Astrocyte (in vitro differentiated cells and primary cell): ENCODE measurements around the gene MVP. TPM values are rescaled to one million over a fixed set of nuclear protein-coding genes. Genes with fewer than 3 reads are reported as not detected.

Experiments
- DNase-seq: peaks from one replicate; pipeline ENCODE4 v3.0.0-alpha.2; 2010; ENCODE audit warnings: low read depth
- FAIRE-seq: peaks from 2 replicates; lab custom pipeline; 2011; peaks lifted over from hg19 to GRCh38; lab: Jason Lieb, UNC
- H2AFZ ChIP-seq: 2 replicates; pipeline ENCODE4 v1.6.0; 2012; ENCODE audit warnings: low read depth, low read length, inconsistent platforms
- H3K27ac ChIP-seq: 2 replicates; pipeline ENCODE4 v1.5.1; 2011; ENCODE audit warnings: low read depth, low read length, inconsistent platforms
- H3K27me3 ChIP-seq: 2 replicates; pipeline ENCODE4 v1.6.0; 2011; ENCODE audit warnings: low read length, inconsistent platforms; ENCODE audit not compliant: insufficient read depth
- H3K36me3 ChIP-seq: 2 replicates; pipeline ENCODE4 v1.5.1; 2011; ENCODE audit warnings: low read length, inconsistent platforms; ENCODE audit not compliant: insufficient read depth
- H3K4me1 ChIP-seq: 2 replicates; pipeline ENCODE4 v1.5.1; 2011; ENCODE audit warnings: low read length, inconsistent platforms; ENCODE audit not compliant: insufficient read depth
- H3K4me2 ChIP-seq: 2 replicates; pipeline ENCODE4 v1.6.0; 2012; ENCODE audit warnings: low read length, inconsistent platforms
- H3K4me3 ChIP-seq: 2 replicates; pipeline ENCODE4 v1.5.1; 2011; ENCODE audit warnings: low read depth, mild to moderate bottlenecking, low read length, inconsistent platforms; ENCODE audit not compliant: insufficient read depth
- H3K79me2 ChIP-seq: 2 replicates; pipeline ENCODE4 v1.6.0; 2012; ENCODE audit warnings: mild to moderate bottlenecking, low read length, inconsistent platforms; ENCODE audit not compliant: insufficient read depth
- H3K9ac ChIP-seq: 2 replicates; pipeline ENCODE4 v1.6.0; 2012; ENCODE audit warnings: mild to moderate bottlenecking, low read length, inconsistent platforms
- H3K9me3 ChIP-seq: 2 replicates; pipeline ENCODE4 v1.5.1; 2012; ENCODE audit warnings: low read depth, mild to moderate bottlenecking, low read length, inconsistent platforms; ENCODE audit not compliant: insufficient read depth
- H4K20me1 ChIP-seq: 2 replicates; pipeline ENCODE4 v1.6.0; 2012; ENCODE audit warnings: low read length, inconsistent platforms; ENCODE audit not compliant: insufficient read depth
- H3K27ac Mint-ChIP-seq: one replicate; pipeline ENCODE4 v1.8.0; 2021; ENCODE audit warnings: mild to moderate bottlenecking, mixed read lengths; ENCODE audit not compliant: unreplicated experiment
- H3K27me3 Mint-ChIP-seq: one replicate; pipeline ENCODE4 v1.8.0; 2021; ENCODE audit warnings: low read depth, mixed read lengths; ENCODE audit not compliant: unreplicated experiment
- H3K36me3 Mint-ChIP-seq: one replicate; pipeline ENCODE4 v1.8.0; 2021; ENCODE audit warnings: low read depth, mixed read lengths; ENCODE audit not compliant: unreplicated experiment
- H3K4me1 Mint-ChIP-seq: one replicate; pipeline ENCODE4 v1.8.0; 2021; ENCODE audit warnings: low read depth, mixed read lengths; ENCODE audit not compliant: unreplicated experiment
- H3K4me3 Mint-ChIP-seq: one replicate; pipeline ENCODE4 v1.8.0; 2021; ENCODE audit warnings: mild to moderate bottlenecking, moderate library complexity, mixed read lengths; ENCODE audit not compliant: unreplicated experiment
- H3K9me3 Mint-ChIP-seq: one replicate; pipeline ENCODE4 v1.8.0; 2021; ENCODE audit warnings: mild to moderate bottlenecking, mixed read lengths; ENCODE audit not compliant: unreplicated experiment
- CTCF ChIP-seq: IDR thresholded peaks from 2 replicates; pipeline ENCODE4 v1.5.1; 2011; ENCODE audit warnings: low read depth, mild to moderate bottlenecking, inconsistent platforms, low read length, moderate library complexity; ENCODE audit not compliant: insufficient read depth
- EZH2 ChIP-seq: IDR thresholded peaks from 2 replicates; pipeline ENCODE4 v1.6.1; 2012; ENCODE audit warnings: mild to moderate bottlenecking, low read length, inconsistent platforms; ENCODE audit not compliant: insufficient read depth
- total RNA-seq: library from RNA; stranded (reverse); gene quantifications from 2 replicates; pipeline ENCODE4 v1.2.1, GENCODE V29; 2021

Gene MVP
- total RNA-seq, 1 donor from 2014 or later = 38.7 TPM

GRCh38 chr16:29809031-29809747 lies 11.1 kb upstream of the MVP start:
- Mint-ChIP-seq H3K27ac (no peak overlapping the region), H3K36me3 (peaks cover 9% of the 10 kb centered on the region), H3K4me1 (peaks cover 37% of the 10 kb centered on the region), H3K9me3 (no peaks in the 10 kb centered on the region), H3K27me3 (no peaks in the 10 kb centered on the region), H3K4me3 (peak overlapping the region; percentile 91)
- DNase-seq (no peak), FAIRE-seq (no peak)
- Histone ChIP-seq H2AFZ (no peak overlapping the region), H3K4me2 (peak overlapping the region; percentile 93), H4K20me1 (peaks cover 34% of the 10 kb centered on the region), H3K27ac (no peak overlapping the region), H3K79me2 (peaks cover 36% of the 10 kb centered on the region), H3K9ac (peak overlapping the region; percentile 84), H3K4me3 (peak overlapping the region; percentile 77), H3K4me1 (peaks cover 39% of the 10 kb centered on the region), H3K36me3 (no peaks in the 10 kb centered on the region), H3K27me3 (no peaks in the 10 kb centered on the region), H3K9me3 (no peaks in the 10 kb centered on the region)
- TF ChIP-seq CTCF (no peak), EZH2 (no peak)

- peak overlapping the region; percentile 84 for H3K9ac ChIP-seq
- peaks cover 36% of the 10 kb centered on the region for H3K4me1 Mint-ChIP-seq
Measured at GRCh38 chr16:29809850-29810698, 10.2 kb upstream of the MVP start.

More at GRCh38 chr16:29809850-29810698, 10.2 kb upstream of the MVP start:
- TF ChIP-seq EZH2 (no peak), CTCF (no peak)
- Histone ChIP-seq H3K4me1 (peaks cover 34% of the 10 kb centered on the region), H3K27ac (peak overlapping the region; percentile 40), H2AFZ (no peak overlapping the region), H4K20me1 (peaks cover 34% of the 10 kb centered on the region), H3K27me3 (no peaks in the 10 kb centered on the region), H3K36me3 (no peaks in the 10 kb centered on the region), H3K4me3 (peak overlapping the region; percentile 23), H3K4me2 (peak overlapping the region; percentile 93), H3K9me3 (no peaks in the 10 kb centered on the region), H3K79me2 (peaks cover 36% of the 10 kb centered on the region)
- FAIRE-seq = no peak
- no peak for DNase-seq
- Mint-ChIP-seq H3K27me3 (no peaks in the 10 kb centered on the region), H3K9me3 (no peaks in the 10 kb centered on the region), H3K36me3 (peaks cover 9% of the 10 kb centered on the region), H3K27ac (peak overlapping the region; percentile 88), H3K4me3 (peak overlapping the region; percentile 71)
